SKM-1 treated with dmso at 0.1 percent for 144 hours (cell line): ENCODE data around the gene FTSJ1.

Experiments
- DNase-seq: peaks from one replicate; lab custom pipeline; 2025; ENCODE audit not compliant: unreplicated experiment; lab: John Stamatoyannopoulos, UW

The FTSJ1 gene

GRCh38 chrX:48470110-48470832 is 5.7 kb upstream of the FTSJ1 start, which contains the start of gene SLC38A5:
TSS of gene SLC38A5 (minus strand) at chrX:48470260. CDS start at chrX:48467924, 2,336 bp downstream.
- DNase-seq = no peak

- DNase-seq = no peak
Measured at GRCh38 chrX:48470833-48471118, 5.2 kb upstream of the FTSJ1 start.

- DNase-seq = no peak
Measured at GRCh38 chrX:48471504-48471903, 4.5 kb upstream of the FTSJ1 start.

- no peak for DNase-seq
Measured at GRCh38 chrX:48472225-48472624, 3.8 kb upstream of the FTSJ1 start.

- DNase-seq = no peak
Measured at GRCh38 chrX:48472851-48473703, 2.9 kb upstream of the FTSJ1 start.

DNA sequence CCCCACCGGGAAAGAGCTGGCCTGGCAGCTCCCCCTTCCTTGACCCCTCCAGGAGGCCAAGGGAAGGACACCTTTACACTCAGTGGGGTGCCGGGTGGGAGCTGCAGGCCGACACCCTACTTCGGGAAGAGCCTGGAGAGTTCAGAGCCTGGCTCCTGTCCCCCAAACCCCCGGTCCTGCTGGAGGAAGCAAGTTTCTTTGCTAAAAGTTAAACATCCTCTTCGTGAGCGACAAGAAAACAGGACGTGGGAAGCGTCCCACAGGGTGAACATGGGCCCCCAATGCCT is 2.4 kb upstream of the FTSJ1 start:
- DNase-seq = no peak

DNA sequence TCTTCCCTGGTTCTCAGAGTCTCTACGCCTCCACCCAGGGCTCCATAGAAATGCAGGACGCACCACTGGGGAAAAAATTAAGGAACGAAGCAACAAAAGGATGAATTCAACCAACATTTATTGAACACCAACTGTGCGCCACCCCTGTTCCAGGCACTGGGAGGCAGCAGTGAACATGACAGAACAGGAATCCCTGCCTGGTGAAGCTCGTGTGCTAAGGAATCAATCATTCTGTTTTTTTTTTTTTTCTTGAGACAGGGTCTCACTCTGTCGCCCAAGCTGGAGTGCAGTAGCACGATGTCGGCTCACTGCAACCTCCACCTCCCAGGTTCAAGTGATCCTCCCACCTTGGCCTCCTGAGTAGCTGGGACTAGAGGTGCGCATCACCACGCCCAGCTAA is 1.9 kb upstream of the FTSJ1 start:
- no peak for DNase-seq

DNA sequence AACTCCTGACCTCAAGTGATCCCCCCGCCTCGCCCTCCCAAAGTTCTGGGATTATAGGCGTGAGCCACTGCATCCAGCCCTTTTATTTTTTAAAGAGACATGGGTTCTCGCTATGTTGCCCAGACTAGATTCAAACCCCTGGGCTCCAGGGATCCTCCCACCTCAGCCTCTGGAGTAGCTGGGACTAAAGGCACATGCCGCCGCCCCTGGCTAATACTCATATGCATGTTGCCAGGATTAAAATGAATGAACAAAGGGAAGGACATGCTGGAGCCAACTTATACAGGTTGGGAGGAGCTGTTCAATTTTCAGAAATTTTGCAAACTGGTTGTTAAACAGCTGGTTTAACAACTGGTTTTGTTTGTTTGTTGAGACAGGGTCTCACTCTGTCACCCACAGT is 1.4 kb upstream of the FTSJ1 start:
- DNase-seq = no peak

DNA sequence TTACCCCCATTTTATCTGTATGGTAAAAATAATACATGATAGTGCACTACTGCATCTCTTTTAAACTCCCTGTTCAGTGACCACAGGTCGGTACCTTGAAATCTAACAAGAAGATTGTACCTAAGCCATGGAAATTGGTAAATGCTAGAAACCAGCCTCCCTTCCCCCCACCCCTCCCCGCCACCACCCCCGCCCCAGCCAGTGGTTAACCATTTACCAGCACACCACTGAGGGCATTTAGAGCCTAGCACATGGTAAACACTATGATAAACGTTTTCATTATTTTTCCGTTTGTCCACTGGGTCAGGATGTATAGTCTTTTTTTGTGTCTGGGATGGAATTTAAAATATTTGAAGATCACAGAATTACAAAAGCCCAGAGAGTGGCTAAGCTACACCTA is 703 bp upstream of the FTSJ1 start:
- no peak for DNase-seq

DNA sequence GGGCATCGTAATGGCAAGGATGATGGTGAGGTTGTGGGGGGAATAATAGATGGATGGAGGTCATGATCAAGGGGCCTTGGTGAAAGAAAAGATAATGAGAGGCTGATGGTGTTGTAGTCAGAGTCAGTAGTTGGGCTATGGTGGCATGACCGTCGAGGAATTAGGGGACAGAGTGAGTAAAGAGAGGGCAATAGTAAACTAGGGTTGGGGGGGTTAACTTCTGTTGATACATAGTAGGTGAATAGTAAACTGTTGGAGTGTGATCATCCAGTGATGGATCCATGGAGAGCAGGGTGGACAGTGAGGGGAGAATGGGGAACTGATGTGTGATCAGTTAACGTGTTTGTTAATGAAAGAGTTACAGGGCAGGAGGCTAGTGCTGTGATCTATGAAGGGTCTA is 920 bp downstream of the FTSJ1 start:
- no peak for DNase-seq

GRCh38 chrX:48477960-48478755 is 2.2 kb downstream of the FTSJ1 start:
- DNase-seq = no peak

DNA sequence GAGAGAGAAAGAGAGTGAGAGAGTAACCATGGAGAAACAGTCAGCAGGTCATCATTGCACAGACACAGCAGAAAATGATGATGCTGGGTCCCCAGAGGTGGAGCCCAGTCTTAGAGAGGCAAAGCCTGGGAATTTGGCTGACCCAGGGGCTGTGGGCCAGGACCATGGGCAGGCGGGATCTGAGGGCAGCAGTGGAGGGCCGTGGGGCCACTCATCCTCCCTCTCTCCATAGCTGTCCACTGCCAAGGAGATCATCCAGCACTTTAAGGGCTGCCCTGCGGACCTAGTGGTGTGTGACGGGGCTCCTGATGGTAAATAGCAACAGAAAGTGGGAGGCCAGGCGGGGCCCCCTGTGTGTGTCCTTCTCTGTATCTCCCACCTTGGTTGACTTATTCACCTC is 2.8 kb downstream of the FTSJ1 start:
- DNase-seq = no peak

DNA sequence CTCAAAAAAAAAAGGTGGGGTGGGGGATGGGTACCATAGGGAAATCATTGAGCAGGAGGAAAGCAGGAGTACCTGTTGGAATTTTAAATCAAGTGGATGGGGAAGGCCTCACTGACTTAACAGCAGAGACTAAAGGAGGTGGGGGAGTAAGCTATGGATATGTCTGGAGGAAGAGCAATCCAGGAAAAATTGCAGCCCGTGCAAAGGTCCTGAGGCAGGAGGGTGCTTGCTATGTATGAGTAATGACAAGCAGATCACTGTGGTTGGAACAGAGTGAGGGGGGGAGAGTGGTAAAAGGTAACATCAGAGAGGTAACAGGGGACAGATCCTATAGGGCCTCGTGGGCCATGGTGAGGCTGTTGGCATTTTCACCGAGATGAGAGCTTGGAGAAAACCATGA is 4.1 kb downstream of the FTSJ1 start:
- DNase-seq = no peak

DNA sequence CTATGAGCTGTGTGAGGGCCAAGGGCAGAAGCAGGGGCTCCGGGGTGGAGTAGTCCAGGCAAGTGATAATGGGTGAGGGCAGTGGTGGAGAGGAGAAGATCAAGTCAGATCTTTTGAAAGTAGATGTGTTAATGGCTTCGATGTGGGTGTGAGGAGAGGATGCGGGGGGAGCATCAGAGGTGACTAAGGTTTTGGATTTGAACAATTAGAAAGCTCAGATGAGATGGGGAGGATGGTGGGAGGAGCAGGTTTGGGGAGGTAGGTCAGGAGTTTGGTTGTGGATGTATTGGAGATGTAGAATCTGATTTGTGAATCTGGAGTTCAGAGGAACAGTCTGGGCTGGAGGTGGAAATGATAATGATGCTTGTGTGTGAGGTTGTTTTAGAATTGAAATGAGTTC is 4.6 kb downstream of the FTSJ1 start:
- DNase-seq = no peak

DNA sequence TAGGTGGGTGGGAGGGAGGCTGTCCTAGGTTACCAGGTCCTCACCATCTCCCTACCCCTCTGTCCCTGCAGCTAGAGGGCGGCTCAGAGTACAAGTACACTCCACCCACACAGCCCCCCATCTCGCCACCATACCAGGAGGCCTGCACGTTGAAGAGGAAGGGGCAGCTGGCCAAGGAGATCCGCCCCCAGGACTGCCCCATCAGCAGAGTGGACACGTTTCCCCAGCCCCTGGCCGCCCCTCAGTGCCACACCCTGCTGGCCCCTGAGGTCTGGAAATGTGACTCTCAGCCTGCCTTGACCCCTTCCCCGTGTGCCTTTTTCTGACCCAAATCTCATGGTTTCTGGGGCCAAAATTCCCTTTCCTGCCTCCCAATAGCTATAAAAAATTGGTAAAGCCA is 6.5 kb downstream of the FTSJ1 start:
- no peak for DNase-seq

DNA sequence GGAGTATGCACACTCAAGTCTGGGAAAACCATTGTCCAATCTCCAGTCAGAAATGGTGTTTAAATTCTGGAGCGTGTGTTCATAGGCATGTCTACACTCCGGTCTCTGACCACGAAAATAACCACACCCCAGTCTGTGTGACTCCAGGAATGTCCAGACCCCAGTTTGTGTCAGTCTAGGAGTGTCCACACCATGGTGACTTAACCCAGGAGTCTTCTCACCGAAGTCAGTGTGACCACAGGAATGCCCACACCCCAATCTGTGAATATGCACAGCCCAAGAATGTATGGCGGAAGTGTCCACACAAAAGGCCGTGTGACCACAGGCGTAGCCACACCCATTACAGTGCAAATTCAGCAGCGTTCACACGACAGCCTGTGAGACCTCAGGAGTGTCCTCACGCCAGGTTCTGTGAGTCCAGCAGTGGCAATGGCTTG is 11.4 kb downstream of the FTSJ1 start:
- DNase-seq = no peak

- DNase-seq = no peak
Measured at GRCh38 chrX:48488034-48488433, 12.0 kb downstream of the FTSJ1 start.

GRCh38 chrX:48489296-48489695 is 13.3 kb downstream of the FTSJ1 start:
- no peak for DNase-seq

- DNase-seq = no peak
Measured at GRCh38 chrX:48489892-48490291, 13.9 kb downstream of the FTSJ1 start.

DNA sequence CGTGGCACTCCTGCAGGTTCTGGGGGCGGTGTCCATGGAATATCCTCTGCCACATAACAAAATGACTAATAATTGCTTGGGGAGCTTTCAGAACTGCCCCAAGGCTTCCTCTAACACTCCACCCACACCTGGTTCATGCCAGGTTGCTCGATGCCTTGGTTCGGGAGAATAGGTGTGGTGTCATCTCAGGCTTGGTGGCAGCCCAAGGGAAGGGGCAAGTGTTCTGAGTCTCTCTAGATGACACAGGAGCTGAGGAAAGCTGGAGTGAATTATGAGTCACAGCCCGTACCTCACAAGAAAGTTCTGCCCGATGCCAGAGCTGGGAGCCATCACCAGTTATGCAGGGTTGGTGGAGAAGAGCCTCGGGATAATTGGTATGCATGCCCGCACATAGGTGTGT is 14.7 kb downstream of the FTSJ1 start:
- DNase-seq = no peak

DNA sequence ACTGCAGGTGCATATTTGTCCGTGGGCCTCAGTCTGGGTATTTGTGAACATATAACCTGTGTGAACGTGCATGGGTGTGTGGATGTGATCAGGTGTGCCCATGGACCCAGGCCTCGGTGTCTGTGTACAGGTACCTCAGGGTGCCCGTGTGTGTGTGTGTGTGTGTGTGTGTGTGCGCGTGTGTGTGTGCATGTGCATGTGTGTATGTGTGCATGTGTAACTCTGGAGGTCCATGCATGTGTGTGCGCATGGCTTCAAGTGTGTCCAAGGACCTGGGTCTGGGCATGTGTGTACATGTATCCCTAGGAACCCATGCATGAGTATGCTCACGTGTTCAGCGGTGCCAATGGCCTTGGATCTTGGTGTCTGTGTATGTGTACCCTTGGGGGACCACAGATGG is 15.8 kb downstream of the FTSJ1 start:
- DNase-seq = no peak

- DNase-seq = no peak
Measured at GRCh38 chrX:48492293-48492910, 16.4 kb downstream of the FTSJ1 start.
